ENCODE data around the gene NRG3.

NRG3 gene

DNA sequence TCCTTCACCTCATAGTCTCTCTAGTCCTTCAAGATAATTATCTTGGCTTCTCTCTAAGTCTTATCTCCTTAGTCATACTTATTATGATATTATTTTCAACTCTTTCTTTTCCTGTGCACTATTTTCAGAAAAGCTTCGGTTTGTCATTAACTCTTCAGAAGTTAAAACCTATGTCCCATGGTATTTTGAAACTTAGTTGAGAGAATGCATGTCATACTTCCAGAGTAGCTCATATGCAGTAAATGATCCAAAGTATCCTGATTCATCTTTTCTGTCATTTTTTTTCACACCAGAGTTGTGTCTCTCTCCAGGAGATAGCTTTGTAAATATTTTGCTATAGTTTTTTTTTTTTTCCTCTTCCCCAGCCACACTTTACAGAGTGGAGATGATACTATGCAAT is 1008.6 kb downstream of the NRG3 start:
- H3K27ac ChIP-seq: no peak overlapping the region
- TF ChIP-seq, protein P1, sequence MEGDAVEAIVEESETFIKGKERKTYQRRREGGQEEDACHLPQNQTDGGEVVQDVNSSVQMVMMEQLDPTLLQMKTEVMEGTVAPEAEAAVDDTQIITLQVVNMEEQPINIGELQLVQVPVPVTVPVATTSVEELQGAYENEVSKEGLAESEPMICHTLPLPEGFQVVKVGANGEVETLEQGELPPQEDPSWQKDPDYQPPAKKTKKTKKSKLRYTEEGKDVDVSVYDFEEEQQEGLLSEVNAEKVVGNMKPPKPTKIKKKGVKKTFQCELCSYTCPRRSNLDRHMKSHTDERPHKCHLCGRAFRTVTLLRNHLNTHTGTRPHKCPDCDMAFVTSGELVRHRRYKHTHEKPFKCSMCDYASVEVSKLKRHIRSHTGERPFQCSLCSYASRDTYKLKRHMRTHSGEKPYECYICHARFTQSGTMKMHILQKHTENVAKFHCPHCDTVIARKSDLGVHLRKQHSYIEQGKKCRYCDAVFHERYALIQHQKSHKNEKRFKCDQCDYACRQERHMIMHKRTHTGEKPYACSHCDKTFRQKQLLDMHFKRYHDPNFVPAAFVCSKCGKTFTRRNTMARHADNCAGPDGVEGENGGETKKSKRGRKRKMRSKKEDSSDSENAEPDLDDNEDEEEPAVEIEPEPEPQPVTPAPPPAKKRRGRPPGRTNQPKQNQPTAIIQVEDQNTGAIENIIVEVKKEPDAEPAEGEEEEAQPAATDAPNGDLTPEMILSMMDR (IDR thresholded peaks at IDR 0.05): no peak
- no peak overlapping the region for H3K4me3 ChIP-seq
- DNase-seq (ENCODE audit: low spot score): no peak

DNA sequence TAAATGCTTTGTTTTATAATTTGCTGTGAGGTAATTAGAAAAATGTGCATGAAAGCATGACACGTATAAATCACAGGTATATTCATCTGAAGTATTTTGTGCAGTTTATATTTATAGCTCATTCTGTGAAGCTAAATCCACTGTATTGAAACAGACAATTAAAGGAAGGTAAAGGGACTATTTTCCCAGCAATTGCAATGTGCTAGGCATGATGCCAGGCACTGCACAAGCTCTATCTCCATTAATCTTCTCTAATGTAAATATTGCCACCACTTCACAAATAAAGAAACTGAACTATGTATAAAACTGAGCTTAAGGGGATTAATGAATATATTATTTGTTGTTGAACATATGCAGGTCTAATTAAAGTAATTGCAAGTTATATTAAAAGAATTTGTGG is 1012.5 kb downstream of the NRG3 start:
- no peak overlapping the region for H3K4me3 ChIP-seq
- no peak overlapping the region for H3K27ac ChIP-seq
- no peak for DNase-seq (ENCODE audit: low spot score)
- TF ChIP-seq, protein P1 (IDR thresholded peaks at IDR 0.05): no peak

DNA sequence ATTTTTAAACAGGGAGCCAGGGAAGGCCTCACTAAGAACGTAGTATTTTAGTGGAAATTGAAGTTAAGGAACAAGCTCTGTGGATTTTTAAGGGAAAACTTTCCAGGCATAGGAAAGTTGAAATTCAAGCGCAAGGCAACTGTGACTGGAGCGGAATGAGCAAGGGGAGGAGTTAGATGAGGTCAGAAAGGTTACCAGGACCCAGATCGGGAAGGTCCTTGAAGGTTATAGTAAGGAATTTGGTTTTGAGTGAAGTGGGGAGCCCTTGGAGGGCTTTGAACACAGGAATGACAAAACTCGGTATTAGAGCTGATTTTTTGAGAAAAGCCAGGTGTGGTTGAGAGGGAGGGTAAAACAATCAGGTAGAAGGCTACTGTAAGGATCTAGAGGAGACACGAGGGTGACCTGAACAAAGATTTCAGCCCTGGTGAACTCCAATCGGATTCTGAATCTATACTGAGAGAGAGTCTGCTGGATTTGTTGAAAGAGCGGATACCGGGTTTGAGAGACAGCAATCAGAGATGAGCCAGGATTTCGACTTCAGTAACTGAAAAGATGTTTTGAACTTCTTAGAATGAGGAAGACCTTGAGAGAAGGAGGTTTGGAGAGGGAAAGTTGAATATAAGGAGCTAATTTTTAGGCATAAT is 1013.9 kb downstream of the NRG3 start:
- Histone ChIP-seq H3K27ac (no peak overlapping the region), H3K4me3 (no peak overlapping the region)
- TF ChIP-seq, protein P1 (IDR thresholded peaks at IDR 0.05): no peak
- no peak for DNase-seq (ENCODE audit: low spot score)

DNA sequence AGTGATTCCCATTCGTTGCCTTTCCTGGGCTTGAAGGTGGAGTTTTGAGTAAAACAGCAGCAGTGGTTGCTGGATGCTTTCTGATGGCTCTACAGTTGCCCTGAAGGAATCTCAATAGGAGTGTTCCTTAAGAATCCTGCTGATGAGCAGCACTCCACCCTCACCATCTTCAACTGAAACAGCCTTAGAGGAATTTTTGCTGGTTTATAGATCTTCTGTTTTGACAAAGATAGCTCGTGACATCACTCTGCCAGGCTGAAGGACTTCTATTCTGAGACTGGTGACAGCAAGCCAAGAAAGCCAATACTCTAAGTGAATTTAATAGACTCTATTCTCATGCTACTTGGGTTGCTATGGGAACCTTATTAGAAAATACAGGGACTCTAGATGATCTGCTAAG is 1014.7 kb downstream of the NRG3 start:
- no peak for DNase-seq (ENCODE audit: low spot score)
- Histone ChIP-seq H3K4me3 (no peak overlapping the region), H3K27ac (no peak overlapping the region)
- TF ChIP-seq, protein P1 (IDR thresholded peaks at IDR 0.05): no peak

DNA sequence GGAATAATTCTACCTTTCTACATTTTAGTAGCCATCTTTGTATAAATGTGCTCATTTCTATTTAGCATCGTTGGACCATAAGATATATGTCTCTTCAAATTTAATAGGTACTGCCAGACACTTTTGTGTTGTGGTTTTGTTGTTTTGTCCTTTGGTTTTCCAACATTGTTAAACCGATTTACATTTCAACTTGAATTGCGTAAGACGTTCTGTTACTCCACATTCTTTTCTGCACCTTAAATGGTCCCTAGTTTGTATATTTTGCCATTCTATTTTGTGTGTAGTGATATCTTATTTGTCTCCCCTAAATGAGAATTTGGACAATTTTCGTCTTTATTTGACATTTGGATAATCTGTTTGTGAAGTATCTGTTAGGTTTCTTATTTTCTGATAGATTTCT is 1015.6 kb downstream of the NRG3 start:
- no peak overlapping the region for H3K4me3 ChIP-seq
- H3K27ac ChIP-seq: no peak overlapping the region
- TF ChIP-seq, protein P1 (IDR thresholded peaks at IDR 0.05): no peak
- no peak for DNase-seq (ENCODE audit: low spot score)

DNA sequence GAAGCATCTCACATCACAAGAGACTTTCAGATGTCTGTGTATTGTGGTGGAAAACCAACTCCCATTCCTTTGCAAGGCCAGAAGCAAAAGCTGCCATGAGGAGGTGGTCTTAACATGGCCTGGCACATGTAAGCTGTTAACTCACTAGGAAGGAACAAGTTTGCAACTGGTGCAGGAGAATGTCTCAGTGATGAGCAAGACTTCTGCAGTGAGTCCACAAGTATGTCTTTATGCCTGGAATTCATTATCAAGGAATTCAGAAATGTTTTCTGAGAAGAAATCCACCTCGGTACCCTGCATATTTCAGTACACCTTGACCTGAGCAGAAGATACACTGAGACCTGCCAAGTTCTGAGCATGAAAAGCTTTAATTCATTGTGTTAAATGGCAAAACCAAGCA is 1033.1 kb downstream of the NRG3 start:
- TF ChIP-seq, protein P1 (IDR thresholded peaks at IDR 0.05): no peak
- Histone ChIP-seq H3K27ac (no peak overlapping the region), H3K4me3 (no peak overlapping the region)
- DNase-seq (ENCODE audit: low spot score): no peak

DNA sequence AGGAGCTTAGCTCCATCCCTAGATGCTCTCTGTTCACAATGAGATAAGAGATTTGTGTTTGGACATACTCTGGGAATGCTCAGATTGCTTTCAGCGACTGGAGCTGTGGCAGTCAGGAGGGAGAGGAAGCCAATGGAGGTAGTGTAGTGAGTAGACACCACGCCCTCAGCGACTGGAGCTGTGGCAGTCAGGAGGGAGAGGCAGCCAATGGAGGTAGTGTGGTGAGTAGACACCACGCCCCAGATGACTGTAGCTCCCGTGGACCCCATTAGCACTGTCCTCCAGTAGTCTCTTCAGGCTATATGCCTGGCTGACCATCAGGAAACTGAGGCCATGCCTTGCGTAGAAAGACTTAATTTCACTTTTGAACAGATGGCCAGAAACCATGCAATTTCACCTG is 1033.8 kb downstream of the NRG3 start:
- TF ChIP-seq, protein P1 (IDR thresholded peaks at IDR 0.05): no peak
- no peak overlapping the region for H3K27ac ChIP-seq
- DNase-seq (ENCODE audit: low spot score): no peak
- no peak overlapping the region for H3K4me3 ChIP-seq
